ENCODE measurements around the gene KRTAP3-1.

- TF ChIP-seq CTCF (IDR thresholded peaks at IDR 0.05) = no peak
- no peak for TF ChIP-seq POLR2A (IDR thresholded peaks at IDR 0.05)
- no peak for TF ChIP-seq POLR2AphosphoS5 (IDR thresholded peaks at IDR 0.05)
Observed at GRCh38 chr17:41009301-41009760, 403 bp upstream of the KRTAP3-1 start.
